GM19240 (cell line): ENCODE measurements around the gene CUX1.
"Not testable (repeated sequence)": the region's sequence is repeated elsewhere in the genome, so short reads cannot be mapped to it uniquely, and the experiment has no call there.

ENCODE experiments used
- DNase-seq: peaks from one replicate; pipeline ENCODE4 v3.0.0; 2011; ENCODE audit warnings: low spot score; ENCODE audit not compliant: insufficient read length

Gene CUX1

GRCh38 chr7:101803203-101804087, 14.0 kb upstream of the CUX1 start:
- DNase-seq: no peak

GRCh38 chr7:101804088-101804963, 13.1 kb upstream of the CUX1 start:
- no peak for DNase-seq

GRCh38 chr7:101804967-101805366, 12.5 kb upstream of the CUX1 start:
- DNase-seq: no peak

- DNase-seq: no peak
Measured at GRCh38 chr7:101812595-101812994, 4.8 kb upstream of the CUX1 start.

GRCh38 chr7:101813402-101814019, 3.9 kb upstream of the CUX1 start:
- no peak for DNase-seq

GRCh38 chr7:101814081-101814990, 3.1 kb upstream of the CUX1 start:
- DNase-seq: peak; percentile 74

- DNase-seq: peak; percentile 54
Measured at GRCh38 chr7:101814991-101815825, 2.2 kb upstream of the CUX1 start.

GRCh38 chr7:101815826-101816594, 1.4 kb upstream of the CUX1 start:
- DNase-seq: peak; percentile 93

GRCh38 chr7:101816595-101817470, 593 bp upstream of the CUX1 start:
- DNase-seq: peak; percentile 34

- no peak for DNase-seq
Measured at GRCh38 chr7:101818287-101819071, 1.1 kb downstream of the CUX1 start.

- DNase-seq: no peak
Measured at GRCh38 chr7:101819183-101819582, 1.8 kb downstream of the CUX1 start.

GRCh38 chr7:101819913-101820522, 2.6 kb downstream of the CUX1 start:
- no peak for DNase-seq

GRCh38 chr7:101820703-101821102, 3.3 kb downstream of the CUX1 start:
- DNase-seq: no peak

- DNase-seq: not testable (repeated sequence)
Measured at GRCh38 chr7:101822632-101823031, 5.2 kb downstream of the CUX1 start.

- DNase-seq: no peak
Measured at GRCh38 chr7:101823096-101823495, 5.7 kb downstream of the CUX1 start.

- no peak for DNase-seq
Measured at GRCh38 chr7:101823596-101823995, 6.2 kb downstream of the CUX1 start.

GRCh38 chr7:101824440-101824839, 7.0 kb downstream of the CUX1 start:
- DNase-seq: no peak
